ENCODE data around the gene USP26.
"Not testable (repeated sequence)": the region's sequence is repeated elsewhere in the genome, so short reads cannot be mapped to it uniquely, and the experiment has no call there.

Gene USP26

DNA sequence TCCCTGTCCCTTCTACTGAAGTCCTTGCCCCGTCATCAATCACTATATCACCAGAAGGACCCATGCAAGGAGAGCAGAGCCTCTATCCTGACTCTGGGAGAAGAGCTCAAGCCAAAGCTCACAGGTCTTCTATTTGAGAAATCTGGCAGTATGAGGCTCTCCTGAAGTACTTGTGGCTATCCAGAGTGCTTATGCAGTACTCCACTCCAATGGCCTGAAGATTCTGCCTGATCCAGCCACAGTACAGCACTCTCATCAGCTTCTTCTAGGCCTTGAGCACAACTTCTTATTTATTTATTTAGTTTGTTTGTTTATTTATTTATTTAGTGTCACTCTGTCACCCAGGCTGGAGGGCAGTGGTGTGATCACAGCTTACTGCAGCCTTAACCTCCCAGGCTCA is 13.0 kb downstream of the USP26 start:
- no peak overlapping the region for H2BK12ac ChIP-seq (ENCODE audit: low read length)
- H3K36me3 ChIP-seq (ENCODE audit: control insufficient read depth in 1 of 2, insufficient read depth in 2 of 2, low read length in 2 of 2): no peaks in the 10 kb centered on the region
- H2BK5ac ChIP-seq (ENCODE audit: low read depth, low read length, poor library complexity): no peak overlapping the region
- H4K12ac ChIP-seq (ENCODE audit: low read depth, low read length): no peak overlapping the region
- no peak overlapping the region for H3K27ac ChIP-seq (ENCODE audit: low read depth, low read length)
- no peak overlapping the region for H3K4ac ChIP-seq (ENCODE audit: low read depth, low read length)
- H3K4me3 ChIP-seq (ENCODE audit: low read depth, low read length): no peak overlapping the region
- no peak overlapping the region for H3K23ac ChIP-seq (ENCODE audit: low read length)
- no peak overlapping the region for H2AK5ac ChIP-seq (ENCODE audit: low read length)
- no peak overlapping the region for H3K18ac ChIP-seq (ENCODE audit: low read length)
- no peaks in the 10 kb centered on the region for H3K9me3 ChIP-seq (ENCODE audit: insufficient read depth, low read depth, low read length)
- no peaks in the 10 kb centered on the region for H3K79me1 ChIP-seq (ENCODE audit: low read length)
- WGBS (ENCODE audit: extremely low coverage, insufficient coverage, insufficient read length): no CpG with 5 or more reads among the region's 1 CpG
- no peak for DNase-seq
- H3K27me3 ChIP-seq (ENCODE audit: insufficient read depth, low read length): no peaks in the 10 kb centered on the region
- no peak overlapping the region for H2BK120ac ChIP-seq (ENCODE audit: insufficient read depth, low read length, poor library complexity)
- H3K4me1 ChIP-seq (ENCODE audit: control insufficient read depth in 1 of 2, insufficient read depth in 2 of 2, low read length in 2 of 2): no peaks in the 10 kb centered on the region
- H3K9ac ChIP-seq (ENCODE audit: low read length): no peak overlapping the region
- no peak overlapping the region for H4K8ac ChIP-seq (ENCODE audit: low read depth, low read length)
- H3K79me2 ChIP-seq (ENCODE audit: control insufficient read depth, insufficient read depth, low read length, poor library complexity): no peaks in the 10 kb centered on the region
- H3K4me2 ChIP-seq (ENCODE audit: low read length): no peak overlapping the region
- no peak overlapping the region for H4K91ac ChIP-seq (ENCODE audit: low read depth, low read length)
- no peak overlapping the region for H2AFZ ChIP-seq (ENCODE audit: insufficient read depth, low read length, poor library complexity)
- no peak overlapping the region for H3K14ac ChIP-seq (ENCODE audit: low read length)

DNA sequence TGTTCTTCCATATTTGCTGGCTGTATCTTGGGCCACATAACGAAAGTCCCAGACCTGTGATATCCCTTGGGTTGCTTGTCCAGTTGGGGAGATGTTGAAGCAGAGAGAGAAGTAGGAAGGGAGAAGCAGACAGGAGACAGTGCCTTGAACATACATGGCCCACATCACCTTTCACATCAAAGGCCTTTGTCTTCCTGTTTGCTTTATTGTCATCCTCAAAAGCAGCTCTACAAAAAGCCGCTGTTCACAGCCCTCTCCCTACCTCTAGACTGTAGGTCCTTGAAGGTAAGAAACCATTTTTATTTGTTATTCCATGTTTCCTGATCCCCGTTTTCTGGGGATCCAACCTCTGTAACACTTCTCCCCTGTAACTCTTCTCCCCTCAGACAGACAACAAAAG is 14.9 kb downstream of the USP26 start:
- Histone ChIP-seq H3K27me3 (ENCODE audit: insufficient read depth, low read length) (no peaks in the 10 kb centered on the region), H3K27ac (ENCODE audit: low read depth, low read length) (no peak overlapping the region), H2AFZ (ENCODE audit: insufficient read depth, low read length, poor library complexity) (no peak overlapping the region), H3K4ac (ENCODE audit: low read depth, low read length) (no peak overlapping the region), H2AK5ac (ENCODE audit: low read length) (no peak overlapping the region), H3K4me1 (ENCODE audit: control insufficient read depth in 1 of 2, insufficient read depth in 2 of 2, low read length in 2 of 2) (no peaks in the 10 kb centered on the region), H3K36me3 (ENCODE audit: control insufficient read depth in 1 of 2, insufficient read depth in 2 of 2, low read length in 2 of 2) (no peaks in the 10 kb centered on the region), H3K79me1 (ENCODE audit: low read length) (no peaks in the 10 kb centered on the region), H4K91ac (ENCODE audit: low read depth, low read length) (no peak overlapping the region), H4K12ac (ENCODE audit: low read depth, low read length) (no peak overlapping the region), H3K23ac (ENCODE audit: low read length) (no peak overlapping the region), H3K9me3 (ENCODE audit: insufficient read depth, low read depth, low read length) (no peaks in the 10 kb centered on the region), H3K4me2 (ENCODE audit: low read length) (no peak overlapping the region), H2BK12ac (ENCODE audit: low read length) (no peak overlapping the region), H3K18ac (ENCODE audit: low read length) (no peak overlapping the region), H3K14ac (ENCODE audit: low read length) (no peak overlapping the region), H4K8ac (ENCODE audit: low read depth, low read length) (no peak overlapping the region), H3K9ac (ENCODE audit: low read length) (no peak overlapping the region), H3K4me3 (ENCODE audit: low read depth, low read length) (no peak overlapping the region), H2BK120ac (ENCODE audit: insufficient read depth, low read length, poor library complexity) (no peak overlapping the region), H2BK5ac (ENCODE audit: low read depth, low read length, poor library complexity) (no peak overlapping the region), H3K79me2 (ENCODE audit: control insufficient read depth, insufficient read depth, low read length, poor library complexity) (no peaks in the 10 kb centered on the region)
- DNase-seq: no peak
- no CpG with 5 or more reads among the region's 3 CpGs for WGBS (ENCODE audit: extremely low coverage, insufficient coverage, insufficient read length)

DNA sequence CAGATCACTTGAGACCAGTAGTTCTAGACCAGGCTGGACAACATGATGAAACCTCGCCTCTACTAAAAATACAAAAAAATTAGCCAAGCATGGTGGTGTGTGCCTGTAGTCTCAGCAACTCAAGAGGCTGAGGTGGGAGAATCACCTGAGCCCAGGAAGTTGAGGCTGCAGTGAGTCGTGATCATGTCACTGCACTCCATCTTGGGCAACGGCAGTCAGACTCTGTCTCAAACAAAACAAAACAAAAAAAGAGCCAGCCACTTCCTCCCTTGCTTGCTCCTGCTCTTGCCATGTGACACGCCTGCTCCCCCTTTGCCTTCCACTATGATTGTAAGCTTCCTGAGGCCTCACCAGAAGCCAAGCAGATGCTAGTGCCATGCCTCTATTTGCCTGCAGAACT is 19.1 kb downstream of the USP26 start:
- no CpG with 5 or more reads among the region's 4 CpGs for WGBS (ENCODE audit: extremely low coverage, insufficient coverage, insufficient read length)

DNA sequence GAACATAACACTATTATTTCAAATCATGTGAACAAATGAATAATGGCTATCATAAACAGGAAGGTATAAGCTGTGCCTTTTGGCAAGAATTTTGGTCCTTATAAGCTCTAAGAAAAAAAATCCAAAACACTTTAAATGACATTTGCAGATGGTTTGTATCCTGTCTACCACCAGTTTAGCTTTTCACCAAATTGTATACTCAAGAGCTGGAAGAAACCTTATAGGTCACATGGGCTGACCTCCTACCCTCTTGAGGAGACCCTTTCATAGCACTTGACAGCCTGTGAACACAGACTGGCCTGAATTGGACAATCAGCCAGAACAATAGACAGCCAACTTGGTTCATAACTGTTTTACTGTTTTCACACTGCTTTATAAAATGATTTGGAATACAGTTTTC is 24.3 kb downstream of the USP26 start:
- Histone ChIP-seq H3K23ac (ENCODE audit: low read length) (no peak overlapping the region), H3K27ac (ENCODE audit: low read depth, low read length) (no peak overlapping the region), H2AK5ac (ENCODE audit: low read length) (no peak overlapping the region), H2BK120ac (ENCODE audit: insufficient read depth, low read length, poor library complexity) (no peak overlapping the region), H3K18ac (ENCODE audit: low read length) (no peak overlapping the region), H4K12ac (ENCODE audit: low read depth, low read length) (no peak overlapping the region), H2BK5ac (ENCODE audit: low read depth, low read length, poor library complexity) (no peak overlapping the region), H3K36me3 (ENCODE audit: control insufficient read depth in 1 of 2, insufficient read depth in 2 of 2, low read length in 2 of 2) (no peaks in the 10 kb centered on the region), H4K91ac (ENCODE audit: low read depth, low read length) (no peak overlapping the region), H3K27me3 (ENCODE audit: insufficient read depth, low read length) (no peaks in the 10 kb centered on the region), H3K4me2 (ENCODE audit: low read length) (no peak overlapping the region), H2BK12ac (ENCODE audit: low read length) (no peak overlapping the region), H3K14ac (ENCODE audit: low read length) (no peak overlapping the region), H2AFZ (ENCODE audit: insufficient read depth, low read length, poor library complexity) (no peak overlapping the region), H3K4me3 (ENCODE audit: low read depth, low read length) (no peak overlapping the region), H3K79me1 (ENCODE audit: low read length) (no peaks in the 10 kb centered on the region), H3K9me3 (ENCODE audit: insufficient read depth, low read depth, low read length) (no peaks in the 10 kb centered on the region), H3K4ac (ENCODE audit: low read depth, low read length) (no peak overlapping the region), H4K8ac (ENCODE audit: low read depth, low read length) (no peak overlapping the region), H3K4me1 (ENCODE audit: control insufficient read depth in 1 of 2, insufficient read depth in 2 of 2, low read length in 2 of 2) (no peaks in the 10 kb centered on the region), H3K79me2 (ENCODE audit: control insufficient read depth, insufficient read depth, low read length, poor library complexity) (no peaks in the 10 kb centered on the region), H3K9ac (ENCODE audit: low read length) (no peak overlapping the region)
- no peak for DNase-seq

More for the DNA sequence above, 19.1 kb downstream of the USP26 start:
- H4K12ac ChIP-seq (ENCODE audit: low read depth, low read length); H4K8ac ChIP-seq (ENCODE audit: low read depth, low read length); H2AFZ ChIP-seq (ENCODE audit: insufficient read depth, low read length, poor library complexity); H2BK12ac ChIP-seq (ENCODE audit: low read length); H4K91ac ChIP-seq (ENCODE audit: low read depth, low read length); H3K79me1 ChIP-seq (ENCODE audit: low read length); H2AK5ac ChIP-seq (ENCODE audit: low read length); H2BK120ac ChIP-seq (ENCODE audit: insufficient read depth, low read length, poor library complexity); DNase-seq; H3K9ac ChIP-seq (ENCODE audit: low read length); H3K9me3 ChIP-seq (ENCODE audit: insufficient read depth, low read depth, low read length); H3K23ac ChIP-seq (ENCODE audit: low read length); H3K27me3 ChIP-seq (ENCODE audit: insufficient read depth, low read length); H3K4me1 ChIP-seq (ENCODE audit: control insufficient read depth in 1 of 2, insufficient read depth in 2 of 2, low read length in 2 of 2); H3K18ac ChIP-seq (ENCODE audit: low read length); H3K14ac ChIP-seq (ENCODE audit: low read length); H3K79me2 ChIP-seq (ENCODE audit: control insufficient read depth, insufficient read depth, low read length, poor library complexity); H3K4me2 ChIP-seq (ENCODE audit: low read length); H3K4ac ChIP-seq (ENCODE audit: low read depth, low read length); H2BK5ac ChIP-seq (ENCODE audit: low read depth, low read length, poor library complexity); H3K36me3 ChIP-seq (ENCODE audit: control insufficient read depth in 1 of 2, insufficient read depth in 2 of 2, low read length in 2 of 2); H3K27ac ChIP-seq (ENCODE audit: low read depth, low read length); H3K4me3 ChIP-seq (ENCODE audit: low read depth, low read length): not testable (repeated sequence)
